T-helper 22 cell (primary cell): ENCODE results near the gene FOXD1.
"Not testable (repeated sequence)": the region's sequence is repeated elsewhere in the genome, so short reads cannot be mapped to it uniquely, and the experiment has no call there.

ENCODE experiments used
- DNase-seq: peaks from one replicate; pipeline ENCODE4 v3.0.0-alpha.2; 2020; ENCODE audit warnings: low read depth

Gene FOXD1

GRCh38 chr5:73415617-73416016 lies 33.0 kb downstream of the FOXD1 start:
- no peak for DNase-seq

- no peak for DNase-seq
Measured at GRCh38 chr5:73415171-73415570, 33.4 kb downstream of the FOXD1 start.

DNA sequence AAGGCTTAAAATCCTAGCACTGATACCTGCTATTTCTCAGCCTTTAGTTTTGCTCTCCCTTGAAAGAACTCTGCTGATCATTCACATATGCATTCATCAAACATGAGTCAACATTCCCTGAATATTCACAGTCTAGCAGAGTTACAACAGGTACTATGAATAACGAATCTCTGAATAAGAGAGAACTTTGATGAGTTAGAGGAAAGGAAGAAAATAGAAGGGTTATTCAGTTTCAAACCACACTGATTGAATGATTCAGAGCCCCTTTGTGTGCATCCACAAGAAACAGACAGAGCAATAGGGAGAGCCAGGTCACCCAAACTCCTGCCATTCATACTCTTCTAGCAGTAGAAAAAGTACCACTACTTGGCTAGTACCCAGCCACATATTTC lies 36.0 kb downstream of the FOXD1 start:
- DNase-seq: no peak

DNA sequence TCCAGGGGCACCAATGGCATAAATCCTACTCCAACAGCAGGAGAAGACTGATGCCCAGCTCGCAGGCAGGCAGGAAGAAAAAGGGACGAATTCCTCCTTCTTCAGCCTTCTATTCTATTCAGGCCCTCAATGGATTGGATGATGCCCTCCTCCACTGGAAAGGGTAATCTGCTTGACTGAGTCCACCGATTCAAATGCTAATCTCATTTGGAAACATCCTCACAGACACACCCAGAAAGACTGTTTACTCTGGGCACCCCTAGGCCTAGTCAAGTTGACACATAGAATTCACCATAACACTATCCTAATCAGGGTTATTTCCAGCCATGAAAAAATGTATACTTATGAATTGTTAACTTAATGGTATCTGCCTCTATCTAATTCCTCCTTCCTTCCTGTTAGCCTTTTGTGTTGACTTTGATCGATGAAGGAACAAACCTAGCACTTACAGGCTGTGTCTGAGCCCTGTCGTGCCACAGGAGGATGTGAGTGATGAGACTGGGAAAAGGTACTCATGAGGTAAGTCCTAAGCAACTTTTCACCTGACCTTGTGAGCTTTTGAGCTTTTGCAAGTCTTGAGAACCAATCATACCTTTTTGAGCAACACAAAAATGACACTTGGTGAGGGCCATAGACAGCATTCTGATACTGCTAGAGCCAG lies 36.5 kb downstream of the FOXD1 start:
- DNase-seq: no peak

- DNase-seq: not testable (repeated sequence)
Measured at GRCh38 chr5:73409927-73410326, 38.6 kb downstream of the FOXD1 start.

- no peak for DNase-seq
Measured at GRCh38 chr5:73405691-73406090, 42.9 kb downstream of the FOXD1 start.

GRCh38 chr5:73399775-73400174 lies 48.8 kb downstream of the FOXD1 start:
- DNase-seq: no peak
